ENCODE results near the gene HK3.

DNA sequence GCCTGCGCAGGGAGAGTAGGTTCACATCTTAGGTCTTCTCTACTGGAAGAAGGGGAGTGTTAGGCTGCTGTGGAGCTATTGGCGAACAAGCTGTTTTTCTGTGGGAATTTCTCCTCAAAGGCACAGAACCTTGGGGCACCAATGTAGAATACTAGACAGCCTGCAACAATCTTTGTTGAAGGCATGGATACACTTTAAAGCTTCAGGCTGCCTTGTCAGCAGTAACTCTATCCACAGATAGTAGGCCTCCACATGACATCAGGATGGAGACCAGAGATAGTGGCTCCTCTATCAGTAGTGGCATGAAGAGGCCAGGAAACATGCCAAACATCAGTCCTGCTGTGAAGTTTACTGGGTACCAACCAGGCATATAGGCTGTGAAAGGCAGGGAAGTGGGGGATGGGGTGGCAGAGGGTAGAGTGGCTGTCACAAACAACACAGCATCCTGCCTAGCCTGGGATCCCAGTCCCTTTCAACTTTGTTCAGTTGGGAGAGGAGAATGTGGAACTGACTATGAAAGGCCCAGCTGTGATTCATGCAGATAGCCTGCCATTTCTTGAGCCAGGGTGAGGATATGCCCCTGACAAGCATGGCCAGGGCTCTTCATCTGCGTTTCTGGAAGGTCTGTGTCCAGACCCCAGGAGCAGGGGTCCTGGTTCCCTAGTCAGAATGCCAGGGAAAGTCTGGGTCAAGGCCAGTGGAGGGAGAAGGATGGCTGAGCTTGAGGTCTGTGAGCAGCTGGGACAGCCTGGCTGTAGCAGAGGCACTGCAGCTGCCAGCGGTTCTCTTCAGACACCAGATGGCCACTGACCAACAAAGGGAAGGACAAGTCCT is 1.0 kb upstream of the HK3 start:
- TF ChIP-seq, protein P1, sequence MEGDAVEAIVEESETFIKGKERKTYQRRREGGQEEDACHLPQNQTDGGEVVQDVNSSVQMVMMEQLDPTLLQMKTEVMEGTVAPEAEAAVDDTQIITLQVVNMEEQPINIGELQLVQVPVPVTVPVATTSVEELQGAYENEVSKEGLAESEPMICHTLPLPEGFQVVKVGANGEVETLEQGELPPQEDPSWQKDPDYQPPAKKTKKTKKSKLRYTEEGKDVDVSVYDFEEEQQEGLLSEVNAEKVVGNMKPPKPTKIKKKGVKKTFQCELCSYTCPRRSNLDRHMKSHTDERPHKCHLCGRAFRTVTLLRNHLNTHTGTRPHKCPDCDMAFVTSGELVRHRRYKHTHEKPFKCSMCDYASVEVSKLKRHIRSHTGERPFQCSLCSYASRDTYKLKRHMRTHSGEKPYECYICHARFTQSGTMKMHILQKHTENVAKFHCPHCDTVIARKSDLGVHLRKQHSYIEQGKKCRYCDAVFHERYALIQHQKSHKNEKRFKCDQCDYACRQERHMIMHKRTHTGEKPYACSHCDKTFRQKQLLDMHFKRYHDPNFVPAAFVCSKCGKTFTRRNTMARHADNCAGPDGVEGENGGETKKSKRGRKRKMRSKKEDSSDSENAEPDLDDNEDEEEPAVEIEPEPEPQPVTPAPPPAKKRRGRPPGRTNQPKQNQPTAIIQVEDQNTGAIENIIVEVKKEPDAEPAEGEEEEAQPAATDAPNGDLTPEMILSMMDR (conservative IDR thresholded peaks at IDR 0.05; ENCODE audit: low read length), result no peak
- TF ChIP-seq EZH2phosphoT487 (IDR thresholded peaks at IDR 0.05; ENCODE audit: borderline replicate concordance), result no peak
